Loucy (cell line): ENCODE data around the gene GTF2IRD1.

Source experiments
- EZH2phosphoT487 ChIP-seq: fragments of 200-600 bp; IDR thresholded peaks from 2 replicates; pipeline ENCODE4 v1.6.1; 2018; ENCODE audit warnings: antibody characterized with exemption, mild to moderate bottlenecking, moderate library complexity, borderline replicate concordance
- TF ChIP-seq, protein P1 (sequence below): fragments of 200-600 bp; sonication (generic); conservative IDR thresholded peaks from 2 replicates; pipeline ENCODE4 v1.5.1; 2014; ENCODE audit warnings: mild to moderate bottlenecking, antibody characterized with exemption, low read length

DNA sequence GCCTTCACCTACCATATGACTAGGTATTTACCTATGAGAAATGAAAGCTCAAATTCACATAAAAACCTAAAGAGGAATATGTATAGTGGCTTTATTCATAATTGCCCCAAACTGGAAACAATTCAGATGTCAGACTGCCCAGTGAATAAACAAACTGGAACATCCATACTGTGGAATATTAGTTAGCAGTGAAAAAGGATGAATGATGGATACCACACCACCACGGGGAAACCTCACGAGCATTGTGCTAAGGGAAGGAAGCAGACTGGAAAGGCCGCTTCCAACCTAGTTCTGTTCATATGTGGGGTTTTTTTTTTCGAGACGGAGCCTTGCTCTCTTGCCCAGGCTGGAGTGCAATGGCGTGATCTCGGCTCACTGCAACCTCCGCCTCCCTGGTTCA lies 16.8 kb downstream of the GTF2IRD1 start:
- TF ChIP-seq, protein P1, sequence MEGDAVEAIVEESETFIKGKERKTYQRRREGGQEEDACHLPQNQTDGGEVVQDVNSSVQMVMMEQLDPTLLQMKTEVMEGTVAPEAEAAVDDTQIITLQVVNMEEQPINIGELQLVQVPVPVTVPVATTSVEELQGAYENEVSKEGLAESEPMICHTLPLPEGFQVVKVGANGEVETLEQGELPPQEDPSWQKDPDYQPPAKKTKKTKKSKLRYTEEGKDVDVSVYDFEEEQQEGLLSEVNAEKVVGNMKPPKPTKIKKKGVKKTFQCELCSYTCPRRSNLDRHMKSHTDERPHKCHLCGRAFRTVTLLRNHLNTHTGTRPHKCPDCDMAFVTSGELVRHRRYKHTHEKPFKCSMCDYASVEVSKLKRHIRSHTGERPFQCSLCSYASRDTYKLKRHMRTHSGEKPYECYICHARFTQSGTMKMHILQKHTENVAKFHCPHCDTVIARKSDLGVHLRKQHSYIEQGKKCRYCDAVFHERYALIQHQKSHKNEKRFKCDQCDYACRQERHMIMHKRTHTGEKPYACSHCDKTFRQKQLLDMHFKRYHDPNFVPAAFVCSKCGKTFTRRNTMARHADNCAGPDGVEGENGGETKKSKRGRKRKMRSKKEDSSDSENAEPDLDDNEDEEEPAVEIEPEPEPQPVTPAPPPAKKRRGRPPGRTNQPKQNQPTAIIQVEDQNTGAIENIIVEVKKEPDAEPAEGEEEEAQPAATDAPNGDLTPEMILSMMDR, result no peak
- TF ChIP-seq EZH2phosphoT487, result no peak
